ENCODE results near the gene PLEKHA8. TPM values are rescaled to one million over a fixed set of nuclear protein-coding genes. Genes with fewer than 3 reads are reported as not detected.
A peak's percentile ranks its signal among the peaks of the same experiment; 100 is the strongest.

The PLEKHA8 gene
- total RNA-seq, 2 experiments from 2014 or later = 11.0 to 31.7 TPM

DNA sequence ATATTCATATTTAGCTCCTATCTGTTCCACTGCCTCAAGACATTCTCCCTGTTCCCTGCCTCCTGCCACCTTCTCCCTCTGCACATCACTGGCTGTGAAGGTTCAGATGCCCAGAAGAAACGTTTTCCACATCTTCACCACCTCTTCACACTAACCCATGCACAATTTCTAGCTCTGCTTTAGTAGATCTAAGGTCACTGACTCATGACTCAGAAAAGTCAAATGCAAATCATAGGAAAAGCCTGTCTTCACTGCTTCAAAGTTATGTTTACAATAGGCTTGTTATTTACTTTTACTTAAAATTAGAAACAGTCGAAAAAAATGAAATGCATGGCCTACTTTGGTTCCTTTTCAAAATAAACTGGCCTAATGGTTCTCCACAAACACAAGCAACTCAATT lies 41.1 kb upstream of the PLEKHA8 start:
- H3K9me3 ChIP-seq (ENCODE audit: low read length) = no peaks in the 10 kb centered on the region
- no TSS peak for BruUV-seq (replicated peaks)
- no peak for TF ChIP-seq EZH2phosphoT487 (IDR thresholded peaks at IDR 0.05; ENCODE audit: borderline replicate concordance, low read depth, low read length)
- TF ChIP-seq, protein P1, sequence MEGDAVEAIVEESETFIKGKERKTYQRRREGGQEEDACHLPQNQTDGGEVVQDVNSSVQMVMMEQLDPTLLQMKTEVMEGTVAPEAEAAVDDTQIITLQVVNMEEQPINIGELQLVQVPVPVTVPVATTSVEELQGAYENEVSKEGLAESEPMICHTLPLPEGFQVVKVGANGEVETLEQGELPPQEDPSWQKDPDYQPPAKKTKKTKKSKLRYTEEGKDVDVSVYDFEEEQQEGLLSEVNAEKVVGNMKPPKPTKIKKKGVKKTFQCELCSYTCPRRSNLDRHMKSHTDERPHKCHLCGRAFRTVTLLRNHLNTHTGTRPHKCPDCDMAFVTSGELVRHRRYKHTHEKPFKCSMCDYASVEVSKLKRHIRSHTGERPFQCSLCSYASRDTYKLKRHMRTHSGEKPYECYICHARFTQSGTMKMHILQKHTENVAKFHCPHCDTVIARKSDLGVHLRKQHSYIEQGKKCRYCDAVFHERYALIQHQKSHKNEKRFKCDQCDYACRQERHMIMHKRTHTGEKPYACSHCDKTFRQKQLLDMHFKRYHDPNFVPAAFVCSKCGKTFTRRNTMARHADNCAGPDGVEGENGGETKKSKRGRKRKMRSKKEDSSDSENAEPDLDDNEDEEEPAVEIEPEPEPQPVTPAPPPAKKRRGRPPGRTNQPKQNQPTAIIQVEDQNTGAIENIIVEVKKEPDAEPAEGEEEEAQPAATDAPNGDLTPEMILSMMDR (conservative IDR thresholded peaks at IDR 0.05; ENCODE audit: low read length) = no peak
- no peak overlapping the region; the same call in 1 of the 2 replicates for H2AFZ ChIP-seq (ENCODE audit: low read length)
- POLR2A ChIA-PET = interaction anchor here (0.6 to 2.6 kb wide), 6 partner anchors 20 to 338 kb away, joined by 3 to 10 read pairs (median 4); no protein-coding TSS in a partner anchor
- H3K4me2 ChIP-seq (ENCODE audit: low read length) = peak overlapping the region; percentile 81
- DNase-seq (ENCODE audit: low spot score) = peak; percentile 23
- intact Hi-C loops (cut with micrococcal nuclease; ENCODE audit: unreplicated experiment) = loop anchor here (5.0 kb wide), 1 partner anchor 125 kb away; no protein-coding TSS in a partner anchor
- peaks cover 34% of the 10 kb centered on the region for H3K4me1 ChIP-seq (ENCODE audit: insufficient read depth, low read length, poor library complexity, severe bottlenecking)
- peaks cover 56% of the 10 kb centered on the region for H3K79me2 ChIP-seq (ENCODE audit: insufficient read depth, low read depth, low read length)
- H4K20me1 ChIP-seq (ENCODE audit: insufficient read depth, low read length) = 0 out of 2 replicates have a peak, but pooled peaks cover 4% of the 10 kb centered on the region
- peaks cover 17% of the 10 kb centered on the region for H3K36me3 ChIP-seq (ENCODE audit: insufficient read depth, low read length)
- no peaks in the 10 kb centered on the region for H3K9me2 ChIP-seq (ENCODE audit: insufficient read depth, low read length)
- H3K27ac ChIP-seq (ENCODE audit: low read depth, low read length, poor library complexity, severe bottlenecking) = peak overlapping the region; percentile 77
- H3K4me3 ChIP-seq (ENCODE audit: low read depth, low read length, poor library complexity, severe bottlenecking) = peak overlapping the region; percentile 100
- CTCF ChIA-PET (ENCODE audit: unreplicated experiment) = no interaction called here

DNA sequence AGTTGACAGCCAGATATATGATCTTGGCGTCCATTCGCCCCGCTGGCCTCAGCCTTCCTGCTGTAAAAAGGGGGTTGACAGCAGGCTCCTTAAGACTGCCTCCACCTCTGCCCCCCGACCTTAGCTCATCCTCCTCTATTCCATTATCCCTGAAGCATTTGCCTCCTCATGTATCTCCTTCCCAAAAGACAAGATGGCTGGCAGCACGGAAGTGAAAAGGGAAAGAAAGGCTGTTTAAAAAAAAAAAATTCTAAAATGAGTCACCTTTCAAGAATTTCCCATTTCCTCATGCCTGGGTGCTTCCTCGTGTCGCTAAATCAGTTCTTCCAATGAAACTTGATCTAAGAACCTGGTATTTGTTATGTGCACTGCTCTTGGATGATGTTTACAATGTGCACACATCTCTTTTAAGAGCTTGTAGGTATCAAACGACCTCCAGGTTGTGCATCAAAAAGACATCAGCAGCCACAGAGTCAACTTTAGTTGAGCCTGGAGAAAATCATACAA lies 40.3 kb upstream of the PLEKHA8 start:
- H2AFZ ChIP-seq (ENCODE audit: low read length) = peak overlapping the region; percentile 78; the same call in 1 of the 2 replicates
- intact Hi-C loops (cut with micrococcal nuclease; ENCODE audit: unreplicated experiment) = loop anchor here (1.0 to 5.0 kb wide), 2 partner anchors 38 to 124 kb away; partner anchors contain the start of gene FKBP14
- H3K36me3 ChIP-seq (ENCODE audit: insufficient read depth, low read length) = peaks cover 11% of the 10 kb centered on the region
- no peak for TF ChIP-seq EZH2phosphoT487 (IDR thresholded peaks at IDR 0.05; ENCODE audit: borderline replicate concordance, low read depth, low read length)
- TF ChIP-seq, protein P1 (conservative IDR thresholded peaks at IDR 0.05; ENCODE audit: low read length) = no peak
- TSS peak; percentile 78 for BruUV-seq (replicated peaks)
- H3K4me2 ChIP-seq (ENCODE audit: low read length) = peak overlapping the region; percentile 81
- peaks cover 34% of the 10 kb centered on the region for H3K4me1 ChIP-seq (ENCODE audit: insufficient read depth, low read length, poor library complexity, severe bottlenecking)
- 0 out of 2 replicates have a peak, but pooled peaks cover 4% of the 10 kb centered on the region for H4K20me1 ChIP-seq (ENCODE audit: insufficient read depth, low read length)
- DNase-seq (ENCODE audit: low spot score) = peak; percentile 27
- H3K9me2 ChIP-seq (ENCODE audit: insufficient read depth, low read length) = no peaks in the 10 kb centered on the region
- H3K9me3 ChIP-seq (ENCODE audit: low read length) = peaks cover 5% of the 10 kb centered on the region; the same call in 1 of the 2 replicates
- H3K4me3 ChIP-seq (ENCODE audit: low read depth, low read length, poor library complexity, severe bottlenecking) = peak overlapping the region; percentile 100
- POLR2A ChIA-PET = interaction anchor here (0.5 to 2.6 kb wide), 7 partner anchors 18 to 1822 kb away, joined by 3 to 10 read pairs (median 4); no protein-coding TSS in a partner anchor
- CTCF ChIA-PET (ENCODE audit: unreplicated experiment) = interaction anchor here (1.0 kb wide), 1 partner anchor 74 kb away, joined by 3 read pairs; no protein-coding TSS in a partner anchor
- peaks cover 56% of the 10 kb centered on the region for H3K79me2 ChIP-seq (ENCODE audit: insufficient read depth, low read depth, low read length)
- peak overlapping the region; percentile 77 for H3K27ac ChIP-seq (ENCODE audit: low read depth, low read length, poor library complexity, severe bottlenecking)
